GM19455 (cell line): ENCODE measurements around the gene RNF25.
A peak's percentile ranks its signal among the peaks of the same experiment; 100 is the strongest.

Source experiments
- ATAC-seq: cut with Tn5 transposase; IDR thresholded peaks from one replicate; pipeline ENCODE4 v1.9.1; 2021; ENCODE audit not compliant: unreplicated experiment

The RNF25 gene

GRCh38 chr2:218680061-218680460 lies 8.3 kb upstream of the RNF25 start:
- no peak for ATAC-seq

- ATAC-seq: no peak
Measured at GRCh38 chr2:218679119-218679518, 7.3 kb upstream of the RNF25 start.

GRCh38 chr2:218671097-218671653 lies 627 bp downstream of the RNF25 start:
- ATAC-seq: no peak

GRCh38 chr2:218664653-218665052 lies 7.1 kb downstream of the RNF25 start:
- no peak for ATAC-seq

- no peak for ATAC-seq
Measured at GRCh38 chr2:218663901-218664300, 7.9 kb downstream of the RNF25 start.

GRCh38 chr2:218662827-218663226 lies 9.0 kb downstream of the RNF25 start:
- no peak for ATAC-seq

- ATAC-seq: no peak
Measured at GRCh38 chr2:218662377-218662776, 9.4 kb downstream of the RNF25 start.

GRCh38 chr2:218659988-218660358 lies 11.8 kb downstream of the RNF25 start:
- ATAC-seq: no peak

GRCh38 chr2:218659258-218659987 lies 12.4 kb downstream of the RNF25 start, which contains the start of the genes BCS1L and ZNF142:
Gene BCS1L, plus strand, starts transcription at chr2:218659683. Its CDS starts 1,305 bp downstream, at chr2:218660988.
Gene ZNF142, minus strand, starts transcription at chr2:218659623. Its CDS starts 3,194 bp downstream, at chr2:218656429.
- ATAC-seq: peak; percentile 95

GRCh38 chr2:218658671-218659257 lies 13.0 kb downstream of the RNF25 start:
- peak; percentile 43 for ATAC-seq

- no peak for ATAC-seq
Measured at GRCh38 chr2:218655751-218656150, 16.1 kb downstream of the RNF25 start.

- ATAC-seq: no peak
Measured at GRCh38 chr2:218648787-218649100, 23.1 kb downstream of the RNF25 start.

GRCh38 chr2:218648088-218648786 lies 23.6 kb downstream of the RNF25 start:
- ATAC-seq: no peak

GRCh38 chr2:218645126-218645525 lies 26.7 kb downstream of the RNF25 start:
- no peak for ATAC-seq

GRCh38 chr2:218644721-218645120 lies 27.1 kb downstream of the RNF25 start:
- no peak for ATAC-seq

GRCh38 chr2:218643751-218644310 lies 28.0 kb downstream of the RNF25 start:
- ATAC-seq: no peak

GRCh38 chr2:218642786-218643185 lies 29.0 kb downstream of the RNF25 start:
- no peak for ATAC-seq

GRCh38 chr2:218642121-218642656 lies 29.6 kb downstream of the RNF25 start:
- ATAC-seq: no peak

GRCh38 chr2:218638372-218638771 lies 33.4 kb downstream of the RNF25 start:
- no peak for ATAC-seq

- no peak for ATAC-seq
Measured at GRCh38 chr2:218635719-218636118, 36.1 kb downstream of the RNF25 start.

GRCh38 chr2:218631837-218632236 lies 40.0 kb downstream of the RNF25 start:
- ATAC-seq: no peak
